GM19239 (cell line): ENCODE measurements around the gene SLC2A8.

Source experiments
- DNase-seq: peaks from one replicate; pipeline ENCODE4 v3.0.0; 2011; ENCODE audit warnings: low spot score; ENCODE audit not compliant: insufficient read length
- FAIRE-seq: peaks from 2 replicates; lab custom pipeline; 2011; peaks lifted over from hg19 to GRCh38; lab: Jason Lieb, UNC

Gene SLC2A8

GRCh38 chr9:127370672-127371648, 26.0 kb upstream of the SLC2A8 start:
- DNase-seq (no peak), FAIRE-seq (no peak)

GRCh38 chr9:127380479-127380878, 16.5 kb upstream of the SLC2A8 start:
- FAIRE-seq (no peak), DNase-seq (no peak)

GRCh38 chr9:127382541-127382940, 14.4 kb upstream of the SLC2A8 start:
- DNase-seq (no peak), FAIRE-seq (no peak)

GRCh38 chr9:127384016-127384730, 12.8 kb upstream of the SLC2A8 start:
- no peak for FAIRE-seq

GRCh38 chr9:127384901-127385300, 12.1 kb upstream of the SLC2A8 start:
- DNase-seq = no peak
- FAIRE-seq = no peak

More at GRCh38 chr9:127384016-127384730, 12.8 kb upstream of the SLC2A8 start:
- DNase-seq = no peak

GRCh38 chr9:127386249-127386648, 10.7 kb upstream of the SLC2A8 start:
- FAIRE-seq (no peak), DNase-seq (no peak)

GRCh38 chr9:127386981-127387380, 10.0 kb upstream of the SLC2A8 start:
- DNase-seq (no peak), FAIRE-seq (no peak)

GRCh38 chr9:127388037-127388855, 8.7 kb upstream of the SLC2A8 start:
- DNase-seq (peak; percentile 24), FAIRE-seq (peak; percentile 75)

- FAIRE-seq (no peak), DNase-seq (no peak)
Measured at GRCh38 chr9:127388856-127389238, 8.1 kb upstream of the SLC2A8 start.

GRCh38 chr9:127389381-127390247, 7.4 kb upstream of the SLC2A8 start:
- DNase-seq (no peak), FAIRE-seq (no peak)

GRCh38 chr9:127390248-127390545, 6.8 kb upstream of the SLC2A8 start:
- FAIRE-seq (no peak), DNase-seq (no peak)

GRCh38 chr9:127390563-127390962, 6.4 kb upstream of the SLC2A8 start:
- FAIRE-seq (no peak), DNase-seq (no peak)

GRCh38 chr9:127392166-127392565, 4.8 kb upstream of the SLC2A8 start:
- DNase-seq (no peak), FAIRE-seq (no peak)

- FAIRE-seq = no peak
Measured at GRCh38 chr9:127392976-127393375, 4.0 kb upstream of the SLC2A8 start.

GRCh38 chr9:127393645-127394044, 3.3 kb upstream of the SLC2A8 start:
- DNase-seq (no peak), FAIRE-seq (no peak)

More at GRCh38 chr9:127392976-127393375, 4.0 kb upstream of the SLC2A8 start:
- no peak for DNase-seq

GRCh38 chr9:127395497-127396252, 1.3 kb upstream of the SLC2A8 start:
- no peak for FAIRE-seq
- no peak for DNase-seq

- DNase-seq (no peak), FAIRE-seq (no peak)
Measured at GRCh38 chr9:127396253-127396807, 639 bp upstream of the SLC2A8 start.

GRCh38 chr9:127397646-127398274, 791 bp downstream of the SLC2A8 start:
- FAIRE-seq (peak; percentile 87), DNase-seq (peak; percentile 34)
